ENCODE data around the gene CTLA4.

CTLA4 gene

GRCh38 chr2:203855274-203855673, 12.3 kb upstream of the CTLA4 start:
- H3K4me3 ChIP-seq (ENCODE audit: low read depth, low read length) = no peak overlapping the region
- TF ChIP-seq CTCF (conservative IDR thresholded peaks at IDR 0.05; ENCODE audit: low read depth, low read length) = no peak
- no peak for DNase-seq (ENCODE audit: low read depth)

- DNase-seq (ENCODE audit: low read depth) = peak; percentile 1
- no peak for TF ChIP-seq CTCF (conservative IDR thresholded peaks at IDR 0.05; ENCODE audit: low read depth, low read length)
- H3K4me3 ChIP-seq (ENCODE audit: low read depth, low read length) = no peak overlapping the region
Observed at GRCh38 chr2:203857656-203858055, 9.9 kb upstream of the CTLA4 start.

GRCh38 chr2:203858176-203858575, 9.4 kb upstream of the CTLA4 start:
- H3K4me3 ChIP-seq (ENCODE audit: low read depth, low read length) = no peak overlapping the region
- DNase-seq (ENCODE audit: low read depth) = no peak
- TF ChIP-seq CTCF (conservative IDR thresholded peaks at IDR 0.05; ENCODE audit: low read depth, low read length) = peak; percentile 10

GRCh38 chr2:203859030-203859789, 8.4 kb upstream of the CTLA4 start:
- no peak overlapping the region for H3K4me3 ChIP-seq (ENCODE audit: low read depth, low read length)
- TF ChIP-seq CTCF (conservative IDR thresholded peaks at IDR 0.05; ENCODE audit: low read depth, low read length) = no peak
- DNase-seq (ENCODE audit: low read depth) = no peak

GRCh38 chr2:203861197-203861596, 6.4 kb upstream of the CTLA4 start:
- no peak for DNase-seq (ENCODE audit: low read depth)
- no peak overlapping the region for H3K4me3 ChIP-seq (ENCODE audit: low read depth, low read length)
- TF ChIP-seq CTCF (conservative IDR thresholded peaks at IDR 0.05; ENCODE audit: low read depth, low read length) = no peak

- no peak overlapping the region for H3K4me3 ChIP-seq (ENCODE audit: low read depth, low read length)
- no peak for DNase-seq (ENCODE audit: low read depth)
- no peak for TF ChIP-seq CTCF (conservative IDR thresholded peaks at IDR 0.05; ENCODE audit: low read depth, low read length)
Observed at GRCh38 chr2:203861607-203862006, 6.0 kb upstream of the CTLA4 start.

Measured in choroid plexus epithelial cell (primary cell).